Body of pancreas (tissue), 4 donors: ENCODE measurements around the gene LITAFD.

Experiments
- POLR2A ChIP-seq, 3 donors: fragments of 450-650 bp; IDR thresholded peaks; one replicate each; pipeline ENCODE4 v1.6.1; 2016; ENCODE audit warnings: antibody characterized with exemption in 3 of 3, mild to moderate bottlenecking in 2 of 3
- TF ChIP-seq, protein P1 (sequence below), 7 experiments: fragments of 450-650 bp in 4 of 7; fragments of 200-600 bp in 3 of 7; sonication (generic) in 3 of 7; IDR thresholded peaks; one replicate each; pipeline ENCODE4 v1.5.1; 2016 to 2019; ENCODE audit warnings: antibody characterized with exemption in 7 of 7

DNA sequence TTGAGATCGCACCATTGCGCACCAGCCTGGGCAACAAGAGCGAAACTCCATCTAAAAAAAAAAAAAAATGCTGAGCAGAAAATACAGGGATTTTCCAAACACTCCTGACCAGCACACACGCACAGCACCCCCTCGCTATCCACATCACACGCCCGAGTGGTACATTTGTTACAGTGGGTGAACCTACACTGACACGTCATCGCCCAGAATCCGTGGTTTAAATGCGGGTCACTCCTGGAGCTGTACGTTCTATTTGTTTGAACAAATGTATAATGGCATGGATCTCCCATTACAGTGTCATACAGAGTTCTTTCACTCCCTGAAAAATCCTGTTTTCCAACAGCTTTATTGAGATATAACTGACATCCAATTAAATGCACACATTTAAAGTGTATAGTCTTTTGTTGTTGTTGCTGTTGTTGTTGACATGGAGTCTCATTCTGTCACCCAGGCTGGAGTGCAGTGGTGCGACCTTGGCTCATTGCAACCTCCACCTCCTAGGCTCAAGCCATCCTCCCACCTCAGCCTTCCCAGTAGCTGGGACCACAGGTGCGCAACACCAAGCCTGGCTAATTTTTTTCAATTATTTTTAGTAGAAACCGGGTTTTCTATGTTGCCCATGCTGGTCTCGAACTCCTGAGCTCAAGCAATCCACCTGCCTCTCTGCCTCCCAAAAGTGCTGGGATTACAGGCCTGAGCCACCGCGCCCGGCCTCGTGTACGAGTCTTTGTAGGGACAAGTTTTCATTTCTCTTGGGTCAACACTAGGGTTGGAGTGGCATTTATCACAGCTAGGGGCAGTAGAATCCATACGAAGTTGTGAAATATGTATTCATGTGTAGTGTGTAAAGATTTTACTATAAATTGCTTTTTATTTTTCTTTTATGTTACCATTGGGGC, 8.9 kb upstream of the LITAFD start:
- TF ChIP-seq POLR2A (IDR thresholded peaks at IDR 0.05) = no peak
- TF ChIP-seq, protein P1, sequence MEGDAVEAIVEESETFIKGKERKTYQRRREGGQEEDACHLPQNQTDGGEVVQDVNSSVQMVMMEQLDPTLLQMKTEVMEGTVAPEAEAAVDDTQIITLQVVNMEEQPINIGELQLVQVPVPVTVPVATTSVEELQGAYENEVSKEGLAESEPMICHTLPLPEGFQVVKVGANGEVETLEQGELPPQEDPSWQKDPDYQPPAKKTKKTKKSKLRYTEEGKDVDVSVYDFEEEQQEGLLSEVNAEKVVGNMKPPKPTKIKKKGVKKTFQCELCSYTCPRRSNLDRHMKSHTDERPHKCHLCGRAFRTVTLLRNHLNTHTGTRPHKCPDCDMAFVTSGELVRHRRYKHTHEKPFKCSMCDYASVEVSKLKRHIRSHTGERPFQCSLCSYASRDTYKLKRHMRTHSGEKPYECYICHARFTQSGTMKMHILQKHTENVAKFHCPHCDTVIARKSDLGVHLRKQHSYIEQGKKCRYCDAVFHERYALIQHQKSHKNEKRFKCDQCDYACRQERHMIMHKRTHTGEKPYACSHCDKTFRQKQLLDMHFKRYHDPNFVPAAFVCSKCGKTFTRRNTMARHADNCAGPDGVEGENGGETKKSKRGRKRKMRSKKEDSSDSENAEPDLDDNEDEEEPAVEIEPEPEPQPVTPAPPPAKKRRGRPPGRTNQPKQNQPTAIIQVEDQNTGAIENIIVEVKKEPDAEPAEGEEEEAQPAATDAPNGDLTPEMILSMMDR (IDR thresholded peaks at IDR 0.05) = peak in 3 of 7 experiments; percentile 13 to 28 (median 19)
